ENCODE results near the gene SYNPO2L. TPM values are rescaled to one million over a fixed set of nuclear protein-coding genes. Genes with fewer than 3 reads are reported as not detected.
A peak's percentile ranks its signal among the peaks of the same experiment; 100 is the strongest.

SYNPO2L gene
- total and polyA plus RNA-seq, 9 of the 15 experiments (the other 6 are each of a cell fraction or from before 2014, with no cell fraction given) = 0.03 to 0.07 TPM; not detected in 7

DNA sequence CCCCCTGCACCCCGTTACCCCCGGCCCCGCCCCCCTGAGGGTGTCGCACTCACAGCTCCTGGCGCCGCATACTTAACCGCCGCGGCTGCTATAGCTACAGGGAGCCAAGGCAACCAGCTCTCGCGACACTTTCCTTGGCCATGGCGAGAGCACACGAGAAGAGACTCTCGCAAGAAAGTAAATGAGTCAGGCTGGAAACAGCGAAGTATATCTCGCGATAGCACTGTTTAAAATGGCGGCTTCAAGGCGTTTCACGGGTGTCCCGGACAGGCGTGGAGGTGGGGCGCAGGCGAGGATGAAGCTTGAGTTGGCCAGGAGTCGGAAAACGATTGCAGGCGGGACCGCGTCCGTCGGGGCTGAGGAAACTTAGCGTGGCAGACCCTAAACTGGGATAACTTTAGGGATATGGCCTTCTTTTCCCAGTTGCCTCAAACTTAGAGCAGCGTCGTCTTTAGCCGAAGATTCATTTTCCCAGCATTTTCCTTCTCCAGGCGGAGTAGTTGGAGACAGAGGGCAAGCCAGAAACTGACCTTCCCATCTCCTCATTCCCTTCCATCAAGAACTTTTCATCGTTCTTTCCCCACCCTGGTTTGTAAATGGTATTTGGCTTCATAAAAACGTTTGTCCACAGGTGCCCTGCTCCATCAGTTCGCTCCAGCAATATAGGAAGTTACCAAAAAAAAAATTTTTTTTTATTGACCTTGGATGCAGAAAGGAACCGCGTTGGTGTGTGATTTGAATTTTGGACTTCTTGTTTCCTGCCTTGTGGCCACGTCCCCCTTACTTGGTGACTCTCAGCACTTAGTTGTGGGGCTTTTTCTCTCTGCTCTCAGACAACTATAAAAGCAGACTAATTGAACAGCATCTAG is 29.7 kb downstream of the SYNPO2L start (continued):
- TF ChIP-seq, protein P1, sequence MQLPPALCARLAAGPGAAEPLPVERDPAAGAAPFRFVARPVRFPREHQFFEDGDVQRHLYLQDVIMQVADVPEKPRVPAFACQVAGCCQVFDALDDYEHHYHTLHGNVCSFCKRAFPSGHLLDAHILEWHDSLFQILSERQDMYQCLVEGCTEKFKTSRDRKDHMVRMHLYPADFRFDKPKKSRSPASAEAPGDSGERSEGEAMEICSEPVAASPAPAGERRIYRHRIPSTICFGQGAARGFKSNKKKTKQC (CRISPR knock-in tag; IDR thresholded peaks at IDR 0.05) = peak; percentile 79
- TF ChIP-seq NONO (IDR thresholded peaks at IDR 0.05; ENCODE audit: low read depth in 2 of 2, low read length in 1 of 2) = no peak
- TF ChIP-seq ZBTB7A (IDR thresholded peaks at IDR 0.05; ENCODE audit: borderline replicate concordance, control insufficient read depth, low read depth, low read length) = no peak
- 0 out of 2 replicates have a peak, but pooled peaks have one; percentile 17 for TF ChIP-seq TRIM28 (IDR thresholded peaks at IDR 0.05)
- TF ChIP-seq MTA3 (IDR thresholded peaks at IDR 0.05; ENCODE audit: borderline replicate concordance) = peak; percentile 82
- peak; percentile 86 for TF ChIP-seq EP400 (IDR thresholded peaks at IDR 0.05)
- TF ChIP-seq POLR2AphosphoS5 (IDR thresholded peaks at IDR 0.05; ENCODE audit: control insufficient read depth, insufficient read depth, low read depth, low read length) = peak; percentile 96
- no peak for TF ChIP-seq SNRNP70 (optimal IDR thresholded peaks at IDR 0.05; ENCODE audit: low read depth, low read length)
- TF ChIP-seq ZFP30 (CRISPR knock-in tag; IDR thresholded peaks at IDR 0.05; ENCODE audit: borderline replicate concordance) = no peak
- TF ChIP-seq TGIF2 (CRISPR knock-in tag; IDR thresholded peaks at IDR 0.05) = no peak
- TF ChIP-seq TFAM (CRISPR knock-in tag; conservative IDR thresholded peaks at IDR 0.05) = no peak
- 0 out of 2 replicates have a peak, but pooled peaks have one; percentile 19 for TF ChIP-seq ZSCAN32 (CRISPR knock-in tag; IDR thresholded peaks at IDR 0.05)
- no peak for TF ChIP-seq NFE2L1 (tag; IDR thresholded peaks at IDR 0.05; ENCODE audit: borderline replicate concordance, low read depth)
- TF ChIP-seq ZNF830 (CRISPR knock-in tag; IDR thresholded peaks at IDR 0.05) = peak; percentile 49; the same call in 1 of the 2 replicates
- TF ChIP-seq, protein P2, sequence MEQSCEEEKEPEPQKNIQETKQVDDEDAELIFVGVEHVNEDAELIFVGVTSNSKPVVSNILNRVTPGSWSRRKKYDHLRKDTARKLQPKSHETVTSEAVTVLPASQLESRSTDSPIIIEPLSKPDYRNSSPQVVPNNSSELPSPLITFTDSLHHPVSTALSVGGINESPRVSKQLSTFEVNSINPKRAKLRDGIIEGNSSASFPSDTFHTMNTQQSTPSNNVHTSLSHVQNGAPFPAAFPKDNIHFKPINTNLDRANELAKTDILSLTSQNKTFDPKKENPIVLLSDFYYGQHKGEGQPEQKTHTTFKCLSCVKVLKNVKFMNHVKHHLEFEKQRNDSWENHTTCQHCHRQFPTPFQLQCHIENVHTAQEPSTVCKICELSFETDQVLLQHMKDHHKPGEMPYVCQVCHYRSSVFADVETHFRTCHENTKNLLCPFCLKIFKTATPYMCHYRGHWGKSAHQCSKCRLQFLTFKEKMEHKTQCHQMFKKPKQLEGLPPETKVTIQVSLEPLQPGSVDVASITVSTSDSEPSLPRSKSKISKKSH (CRISPR knock-in tag; IDR thresholded peaks at IDR 0.05) = no peak
- no peak for TF ChIP-seq GATAD2B (IDR thresholded peaks at IDR 0.05; ENCODE audit: borderline replicate concordance)
- no peak; the same call in 1 of the 2 replicates for TF ChIP-seq SMARCE1 (IDR thresholded peaks at IDR 0.05)
- TF ChIP-seq MECOM (CRISPR knock-in tag; IDR thresholded peaks at IDR 0.05) = no peak
- peak; percentile 73 for TF ChIP-seq RBBP5 (IDR thresholded peaks at IDR 0.05; ENCODE audit: borderline replicate concordance, insufficient read depth, low read length, poor library complexity, severe bottlenecking)
- TF ChIP-seq ZSCAN29 (IDR thresholded peaks at IDR 0.05) = no peak
- no peak for TF ChIP-seq ZNF3 (CRISPR knock-in tag; IDR thresholded peaks at IDR 0.05)
- TF ChIP-seq NR2C1 (IDR thresholded peaks at IDR 0.05) = no peak
- no peak for TF ChIP-seq NR2C1 (tag; IDR thresholded peaks at IDR 0.05)
- TF ChIP-seq ZNF174 (CRISPR knock-in tag; IDR thresholded peaks at IDR 0.05) = no peak
- TF ChIP-seq HNRNPLL (IDR thresholded peaks at IDR 0.05; ENCODE audit: low read depth, low read length, poor library complexity, severe bottlenecking) = no peak
- TF ChIP-seq GABPB2 (CRISPR knock-in tag; conservative IDR thresholded peaks at IDR 0.05) = no peak
- no peak for TF ChIP-seq ZNF780A (CRISPR knock-in tag; IDR thresholded peaks at IDR 0.05)
- TF ChIP-seq, protein P3, sequence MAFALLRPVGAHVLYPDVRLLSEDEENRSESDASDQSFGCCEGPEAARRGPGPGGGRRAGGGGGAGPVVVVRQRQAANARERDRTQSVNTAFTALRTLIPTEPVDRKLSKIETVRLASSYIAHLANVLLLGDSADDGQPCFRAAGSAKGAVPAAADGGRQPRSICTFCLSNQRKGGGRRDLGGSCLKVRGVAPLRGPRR (CRISPR knock-in tag; IDR thresholded peaks at IDR 0.05) = no peak
